GM12878 (cell line): ENCODE measurements around the gene GRM1. TPM values are rescaled to one million over a fixed set of nuclear protein-coding genes. Genes with fewer than 3 reads are reported as not detected.

Experiments used
- ATAC-seq: fragments of 200-7000 bp; cut with Tn5 transposase; 3 replicates; pipeline ENCODE4 v1.9.1; 2020; ENCODE audit warnings: mild to moderate bottlenecking, moderate library complexity
- BruUV-seq: library from RNA; stranded (reverse); fragments of 400-500 nt; replicated peaks from 2 replicates; lab custom pipeline; 2021; lab: Mats Ljungman, UMichigan
- CTCF ChIA-PET: fragments of 300-600 bp; sonication (Branson Sonifier 250); formaldehyde crosslinking; extraction: SDS; loops from one replicate; lab custom pipeline; 2021; ENCODE audit warnings: inconsistent platforms; lab: Yijun Ruan, JAX
- POLR2A ChIA-PET: fragments of 350-600 bp; formaldehyde crosslinking; extraction: SDS; loops from one replicate; lab custom pipeline; 2021; ENCODE audit warnings: inconsistent platforms; lab: Charles Lee
- RAD21 ChIA-PET: fragments of 300-600 bp; sonication (Branson Sonifier 250); formaldehyde crosslinking; loops from one replicate; lab custom pipeline; 2023; ENCODE audit warnings: antibody characterized with exemption; ENCODE audit not compliant: unreplicated experiment; lab: Charles Lee
- SMC1A ChIA-PET: fragments of 300-600 bp; sonication (Branson Sonifier 250); formaldehyde crosslinking; loops from one replicate; lab custom pipeline; 2023; ENCODE audit not compliant: unreplicated experiment, uncharacterized antibody; lab: Charles Lee
- DNase-seq: peaks from one replicate; pipeline ENCODE4 v3.0.0-alpha.2; 2011; ENCODE audit warnings: low read depth, low spot score
- FAIRE-seq: peaks from 3 replicates; lab custom pipeline; 2011; peaks lifted over from hg19 to GRCh38; lab: Jason Lieb, UNC
- H2AFZ ChIP-seq: 2 replicates; pipeline ENCODE4 v1.6.0; 2011; ENCODE audit warnings: low read depth, low read length, control low read depth; ENCODE audit not compliant: control insufficient read depth
- H3K27ac ChIP-seq: 2 replicates; pipeline ENCODE4 v1.5.1; 2011; ENCODE audit warnings: control low read depth; ENCODE audit not compliant: control insufficient read depth, insufficient read depth
- H3K27me3 ChIP-seq, 2 experiments: replicated peaks in 1 of 2; 2 replicates each; pipeline versions ENCODE4 v1.6.0 to v1.6.1; 2011; ENCODE audit warnings: low read length in 1 of 2; ENCODE audit not compliant: control insufficient read depth in 2 of 2, insufficient read depth in 2 of 2
- H3K36me3 ChIP-seq, 2 experiments: 2 replicates each; pipeline ENCODE4 v1.5.1; 2011; ENCODE audit warnings: low read length in 1 of 2; ENCODE audit not compliant: control insufficient read depth in 2 of 2, insufficient read depth in 2 of 2
- H3K4me1 ChIP-seq: 2 replicates; pipeline ENCODE4 v1.6.1; 2011; ENCODE audit warnings: mild to moderate bottlenecking, low read length, moderate library complexity, mixed read lengths; ENCODE audit not compliant: control insufficient read depth, insufficient read depth
- H3K4me2 ChIP-seq: 2 replicates; pipeline ENCODE4 v1.6.0; 2011; ENCODE audit warnings: control low read depth; ENCODE audit not compliant: control insufficient read depth, insufficient read depth
- H3K4me3 ChIP-seq: fragments of 200-600 bp; sonication (generic); 2 replicates; pipeline ENCODE4 v1.5.1; 2016
- H3K79me2 ChIP-seq: 2 replicates; pipeline ENCODE4 v1.6.0; 2011; ENCODE audit warnings: low read length; ENCODE audit not compliant: control insufficient read depth, insufficient read depth
- H3K9ac ChIP-seq: 2 replicates; pipeline ENCODE4 v1.8.0; 2011; ENCODE audit warnings: low read length, control low read depth, mixed read lengths; ENCODE audit not compliant: control insufficient read depth, insufficient read depth
- H3K9me3 ChIP-seq: replicated peaks from 3 replicates; pipeline ENCODE4 v1.5.1; 2011; ENCODE audit warnings: mild to moderate bottlenecking, low read length; ENCODE audit not compliant: control insufficient read depth, insufficient read depth
- H4K20me1 ChIP-seq: 2 replicates; pipeline ENCODE4 v1.6.0; 2011; ENCODE audit not compliant: control insufficient read depth, insufficient read depth
- ATF2 ChIP-seq: IDR thresholded peaks from 2 replicates; pipeline ENCODE4 v1.6.1; 2012; ENCODE audit warnings: low read length, inconsistent platforms
- ATF3 ChIP-seq: IDR thresholded peaks from 2 replicates; pipeline ENCODE4 v1.6.1; 2011; ENCODE audit warnings: low read depth, mild to moderate bottlenecking, low read length, moderate library complexity, borderline replicate concordance; ENCODE audit errors: extremely low read depth
- ATF7 ChIP-seq: fragments of 450-650 bp; IDR thresholded peaks from 2 replicates; pipeline ENCODE4 v1.6.1; 2016; ENCODE audit warnings: low read depth, mild to moderate bottlenecking
- BCL11A ChIP-seq: IDR thresholded peaks from 2 replicates; pipeline ENCODE4 v1.6.1; 2011; ENCODE audit warnings: low read depth, low read length
- BCL3 ChIP-seq: IDR thresholded peaks from 2 replicates; pipeline ENCODE4 v1.6.1; 2011; ENCODE audit warnings: borderline replicate concordance, low read depth, mild to moderate bottlenecking, moderate library complexity, low read length; ENCODE audit not compliant: insufficient read depth, poor library complexity, severe bottlenecking
- CBX3 ChIP-seq: fragments of 200-600 bp; sonication (generic); IDR thresholded peaks from 2 replicates; pipeline ENCODE4 v1.6.1; 2016; ENCODE audit warnings: low read depth, borderline replicate concordance
- HDAC2 ChIP-seq: fragments of 200-600 bp; sonication (generic); IDR thresholded peaks from 2 replicates; pipeline ENCODE4 v1.6.1; 2017
- IRF4 ChIP-seq: IDR thresholded peaks from 2 replicates; pipeline ENCODE4 v1.6.1; 2011; ENCODE audit warnings: low read depth, low read length
- IRF5 ChIP-seq: fragments of 450-650 bp; IDR thresholded peaks from 2 replicates; pipeline ENCODE4 v1.6.1; 2017; ENCODE audit warnings: borderline replicate concordance
- MEF2B ChIP-seq: fragments of 450-650 bp; IDR thresholded peaks from 2 replicates; pipeline ENCODE4 v1.6.1; 2018; ENCODE audit warnings: mild to moderate bottlenecking, moderate library complexity; ENCODE audit not compliant: partially characterized antibody, poor library complexity, severe bottlenecking
- NFYB ChIP-seq: IDR thresholded peaks from 2 replicates; pipeline ENCODE4 v1.6.1; 2011; ENCODE audit warnings: low read depth, mild to moderate bottlenecking, low read length, improper control_type of control experiment, moderate library complexity; ENCODE audit not compliant: insufficient read depth
- PAX5 ChIP-seq: IDR thresholded peaks from 2 replicates; pipeline ENCODE4 v1.6.1; 2011; ENCODE audit warnings: low read depth, low read length, borderline replicate concordance
- RAD21 ChIP-seq: IDR thresholded peaks from 2 replicates; pipeline ENCODE4 v1.6.1; 2011; ENCODE audit warnings: mild to moderate bottlenecking, low read depth, low read length, moderate library complexity; ENCODE audit not compliant: insufficient read depth
- SMARCA5 ChIP-seq: fragments of 450-650 bp; IDR thresholded peaks from 2 replicates; pipeline ENCODE4 v1.6.1; 2017; ENCODE audit warnings: mild to moderate bottlenecking
- STAT1 ChIP-seq: fragments of 450-650 bp; conservative IDR thresholded peaks from 2 replicates; pipeline ENCODE4 v1.6.1; 2014; ENCODE audit warnings: antibody characterized with exemption, mild to moderate bottlenecking
- TCF12 ChIP-seq: IDR thresholded peaks from 2 replicates; pipeline ENCODE4 v1.6.1; 2011; ENCODE audit warnings: low read depth, mild to moderate bottlenecking, low read length
- WRNIP1 ChIP-seq: IDR thresholded peaks from 2 replicates; pipeline ENCODE4 v1.6.1; 2011; ENCODE audit warnings: low read depth, low read length, improper control_type of control experiment, borderline replicate concordance
- ZBTB11 ChIP-seq: fragments of 450-650 bp; formaldehyde crosslinking; IDR thresholded peaks from 2 replicates; pipeline ENCODE4 v1.5.0; 2022; ENCODE audit warnings: mild to moderate bottlenecking, missing genetic modification characterization
- ZNF274 ChIP-seq: IDR thresholded peaks from one replicate; pipeline ENCODE4 v1.8.0; 2011; ENCODE audit not compliant: insufficient read length, insufficient read depth
- WGBS: methylation state at CpG from one replicate; pipeline ENCODE4 v1.1.6; 2016; ENCODE audit warnings: low lambda C conversion rate; ENCODE audit not compliant: insufficient replicate concordance, insufficient coverage; ENCODE audit errors: missing lambda C conversion rate; 5-methylcytosine and 5-hydroxymethylcytosine counted together
- in situ Hi-C: fragments of 300-500 bp; cut with MboI; formaldehyde crosslinking; loops from 9 replicates; pipeline ENCODE4 v1.14.3; 2018; ENCODE audit warnings: mixed read lengths
- intact Hi-C: fragments of 100-400 bp; cut with micrococcal nuclease; formaldehyde crosslinking; loops from one replicate; pipeline ENCODE4 v1.14.2; 2022; ENCODE audit not compliant: unreplicated experiment
- polyA plus RNA-seq, 11 experiments: library from polyadenylated mRNA; depleted of rRNA in 4 of 11; unstranded in 6 of 11; stranded (reverse) in 5 of 11; fragments of >200 nt; fragmentation: Nextera tagmentation in 4 of 11; fragmentation: Illumina TruSeq in 1 of 11; extraction: Ambion mirVana in 4 of 11; extraction: Trizol in 1 of 11; gene quantifications; 1 replicate in 1 of 11; 2 replicates in 10 of 11; pipeline versions ENCODE4 v1.2.1 to v1.2.3, GENCODE V29; 2011 to 2016; ENCODE audit warnings: inconsistent platforms in 2 of 11, missing spikeins in 2 of 11, low read depth in 1 of 11
- total RNA-seq, 4 experiments: library from RNA; depleted of rRNA in 3 of 4; stranded (reverse); fragments of >200 nt in 3 of 4; fragmentation: Illumina TruSeq in 1 of 4; extraction: Trizol in 1 of 4; gene quantifications; 2 replicates each; pipeline versions ENCODE4 v1.2.1 to v1.2.3, GENCODE V29; 2013 to 2021

The GRM1 gene
- total and polyA plus RNA-seq, 10 of the 15 experiments (the other 5 are each of a cell fraction or from before 2014, with no cell fraction given), result 0.04 TPM; not detected in 9

- no peak for DNase-seq
- no peaks in the 10 kb centered on the region for H3K36me3 ChIP-seq
- no peaks in the 10 kb centered on the region for H4K20me1 ChIP-seq
- intact Hi-C loops, result no loop called here
- no TSS peak for BruUV-seq
- ChIA-PET RAD21 (no interaction called here), CTCF (no interaction called here), SMC1A (no interaction called here), POLR2A (no interaction called here)
- WGBS, result 79% methylated on average over 2 of the region's 2 CpGs
- H3K27me3 ChIP-seq, result no peaks in the 10 kb centered on the region
- no peaks in the 10 kb centered on the region for H3K9me3 ChIP-seq
- in situ Hi-C loops, result no loop called here
- no peak overlapping the region for H3K4me2 ChIP-seq
- no peak for ATAC-seq
- no peak overlapping the region for H3K27ac ChIP-seq
- no peak for FAIRE-seq
- no peak overlapping the region for H2AFZ ChIP-seq
- H3K4me3 ChIP-seq, result no peak overlapping the region
- no peaks in the 10 kb centered on the region for H3K79me2 ChIP-seq
- H3K9ac ChIP-seq, result no peak overlapping the region
- H3K4me1 ChIP-seq, result no peaks in the 10 kb centered on the region
- no peak for TF ChIP-seq CBX3
- no peak for TF ChIP-seq ATF7
- no peak for TF ChIP-seq PAX5
- no peak for TF ChIP-seq ATF3
- no peak for TF ChIP-seq SMARCA5
- TF ChIP-seq BCL11A, result no peak
- TF ChIP-seq BCL3, result no peak
- TF ChIP-seq IRF4, result no peak
- no peak for TF ChIP-seq STAT1
- no peak for TF ChIP-seq HDAC2
- no peak for TF ChIP-seq ATF2
- TF ChIP-seq WRNIP1, result no peak
- TF ChIP-seq RAD21, result no peak
- no peak for TF ChIP-seq IRF5
- TF ChIP-seq TCF12, result no peak
- TF ChIP-seq NFYB, result no peak
- TF ChIP-seq ZBTB11 (CRISPR knock-in tag), result no peak
- TF ChIP-seq ZNF274, result no peak
- TF ChIP-seq MEF2B, result no peak
These were observed 282.2 kb downstream of the GRM1 start for GRCh38 chr6:146311079-146311478.
